Spinal cord (tissue), 4 donors: ENCODE results near the gene RGS6. TPM values are rescaled to one million over a fixed set of nuclear protein-coding genes. Genes with fewer than 3 reads are reported as not detected.

ENCODE experiments used
- polyA plus RNA-seq, 2 donors: library from polyadenylated mRNA; unstranded; fragments of 120-200 nt; gene quantifications; one replicate each; pipeline ENCODE4 v1.2.1, GENCODE V29; 2013; ENCODE audit not compliant: insufficient read length in 2 of 2
- small RNA-seq: library from RNA; depleted of rRNA; stranded (forward); fragments of <200 nt; gene quantifications from one replicate; pipeline ENCODE3, GENCODE V24; 2014; ENCODE audit warnings: low replicate concordance
- total RNA-seq, 2 donors: library from RNA; depleted of rRNA in 1 of 2; stranded (reverse); fragments of 120-200 nt in 1 of 2; fragments of >200 nt in 1 of 2; gene quantifications; one replicate each; pipeline versions ENCODE4 v1.2.3 to v1.2.4, GENCODE V29; 2013 to 2014

Gene RGS6
- total and polyA plus RNA-seq, 4 donors = 9.1 to 11.5 (median 10.3) TPM

Small RNA genes within 50 kb of the gene (small RNA-seq; reads per million reads assigned to genes)
- not detected for gene MIR7843
- gene RF00019 = not detected
